GM12875 (cell line): ENCODE results near the gene GPR15LG.

Experiments used
- H3K4me3 ChIP-seq: one replicate; pipeline ENCODE4 v1.5.1; 2011; ENCODE audit warnings: low read depth, low read length, control low read depth
- TF ChIP-seq, protein P1 (sequence below): IDR thresholded peaks from 2 replicates; pipeline ENCODE4 v1.5.1; 2011; ENCODE audit warnings: low read depth, mild to moderate bottlenecking, control low read depth, inconsistent platforms, low read length, moderate library complexity, borderline replicate concordance; ENCODE audit not compliant: insufficient read depth

The GPR15LG gene

DNA sequence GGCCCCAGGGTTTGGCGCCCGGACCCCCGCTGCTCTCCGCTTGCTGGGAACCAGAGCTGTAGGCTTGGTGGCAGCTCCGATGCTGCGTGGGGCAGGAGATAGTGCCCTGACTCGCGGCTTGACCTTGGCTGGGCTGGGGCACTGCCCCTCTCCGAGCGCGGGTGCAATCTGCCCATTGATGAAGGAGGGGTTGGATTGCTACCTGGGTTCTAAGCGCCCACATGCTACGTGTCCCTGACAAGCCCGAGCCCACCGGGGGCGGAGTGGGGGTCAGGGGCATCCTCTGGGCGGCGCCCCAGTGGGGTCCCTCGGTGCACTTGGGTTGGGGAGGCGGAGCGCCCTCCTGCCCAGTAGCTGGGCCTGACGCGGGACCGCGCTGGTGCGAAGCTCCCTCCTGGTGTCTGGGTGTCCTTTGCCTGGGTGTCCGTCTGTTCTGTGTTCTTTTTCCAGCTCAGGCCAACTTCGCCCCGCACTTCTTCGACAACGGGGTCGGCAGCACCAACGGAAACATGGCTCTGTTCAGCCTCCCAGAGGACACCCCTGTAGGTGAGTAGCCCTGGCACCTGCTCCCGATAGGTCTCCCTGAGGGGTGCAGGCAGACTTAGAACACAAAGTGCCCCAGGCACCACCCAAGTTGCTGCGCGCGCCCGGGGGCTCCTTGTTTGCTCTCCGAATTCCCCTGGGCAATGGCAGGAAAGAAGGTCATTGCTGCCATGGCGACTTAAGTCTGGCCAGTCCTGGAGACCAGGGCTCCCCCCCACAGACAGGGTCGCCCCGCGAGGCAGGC, 21.6 kb downstream of the GPR15LG start:
- H3K4me3 ChIP-seq: no peak overlapping the region

DNA sequence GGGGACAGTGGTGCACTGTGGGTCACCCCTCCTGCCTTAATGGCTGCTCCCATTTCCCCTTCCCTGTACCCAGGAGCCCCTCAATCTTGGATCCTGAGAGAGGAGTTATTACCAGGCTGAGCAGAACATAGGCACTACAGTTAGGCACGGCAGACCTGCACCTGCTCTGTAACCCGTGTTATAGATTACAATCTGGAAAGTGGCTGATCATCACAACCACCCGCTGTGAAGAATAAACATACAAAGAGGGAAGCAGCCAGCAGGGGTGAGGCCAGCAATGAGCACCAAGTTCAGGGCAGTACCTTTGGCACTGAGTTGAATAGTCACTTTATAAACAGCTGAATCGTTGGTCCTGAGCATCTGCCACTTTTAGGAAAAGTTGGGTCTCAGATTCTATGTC, 22.5 kb downstream of the GPR15LG start:
- TF ChIP-seq, protein P1, sequence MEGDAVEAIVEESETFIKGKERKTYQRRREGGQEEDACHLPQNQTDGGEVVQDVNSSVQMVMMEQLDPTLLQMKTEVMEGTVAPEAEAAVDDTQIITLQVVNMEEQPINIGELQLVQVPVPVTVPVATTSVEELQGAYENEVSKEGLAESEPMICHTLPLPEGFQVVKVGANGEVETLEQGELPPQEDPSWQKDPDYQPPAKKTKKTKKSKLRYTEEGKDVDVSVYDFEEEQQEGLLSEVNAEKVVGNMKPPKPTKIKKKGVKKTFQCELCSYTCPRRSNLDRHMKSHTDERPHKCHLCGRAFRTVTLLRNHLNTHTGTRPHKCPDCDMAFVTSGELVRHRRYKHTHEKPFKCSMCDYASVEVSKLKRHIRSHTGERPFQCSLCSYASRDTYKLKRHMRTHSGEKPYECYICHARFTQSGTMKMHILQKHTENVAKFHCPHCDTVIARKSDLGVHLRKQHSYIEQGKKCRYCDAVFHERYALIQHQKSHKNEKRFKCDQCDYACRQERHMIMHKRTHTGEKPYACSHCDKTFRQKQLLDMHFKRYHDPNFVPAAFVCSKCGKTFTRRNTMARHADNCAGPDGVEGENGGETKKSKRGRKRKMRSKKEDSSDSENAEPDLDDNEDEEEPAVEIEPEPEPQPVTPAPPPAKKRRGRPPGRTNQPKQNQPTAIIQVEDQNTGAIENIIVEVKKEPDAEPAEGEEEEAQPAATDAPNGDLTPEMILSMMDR: no peak
- H3K4me3 ChIP-seq: no peak overlapping the region

More for the DNA sequence above, 21.6 kb downstream of the GPR15LG start:
- TF ChIP-seq, protein P1: no peak

DNA sequence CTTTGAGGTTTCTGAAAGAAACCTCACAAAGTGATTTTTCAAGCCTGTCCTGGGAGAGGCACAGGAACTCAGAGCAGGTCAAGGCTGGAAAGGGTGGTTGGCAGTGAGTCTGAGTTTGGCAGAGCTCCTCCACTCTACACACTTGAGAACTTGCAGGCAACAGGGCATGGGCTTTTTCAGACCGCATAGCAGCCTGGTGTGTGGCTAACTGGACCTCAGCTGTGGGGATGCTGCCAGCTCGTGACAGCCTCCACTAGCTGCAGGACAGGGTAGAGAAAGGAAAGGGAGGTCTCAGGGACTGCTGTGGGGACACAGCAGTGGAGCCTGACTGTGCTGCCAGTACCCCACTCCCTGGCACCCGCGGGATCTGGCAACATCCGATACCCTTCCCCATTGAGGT, 23.3 kb downstream of the GPR15LG start:
- TF ChIP-seq, protein P1: no peak
- H3K4me3 ChIP-seq: no peak overlapping the region

DNA sequence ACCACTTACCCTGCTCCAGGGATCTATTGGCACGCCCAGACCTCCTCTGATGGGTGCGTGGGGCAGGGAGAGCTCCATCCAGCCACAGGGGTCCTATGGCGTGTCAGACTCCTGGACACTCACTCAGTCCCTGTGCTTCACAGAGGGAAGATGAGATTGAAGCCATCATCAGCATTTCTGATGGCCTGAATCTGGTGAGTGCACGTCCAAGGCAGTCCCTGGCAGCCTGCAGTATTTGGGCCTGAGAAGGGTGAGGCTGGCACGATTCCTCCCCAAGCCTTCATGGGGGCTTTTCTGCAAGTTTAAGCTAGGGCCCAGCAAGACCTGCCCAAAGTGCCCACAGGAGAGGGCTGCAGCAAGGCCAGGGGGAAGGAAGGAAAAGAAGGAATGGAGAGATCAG, 24.0 kb downstream of the GPR15LG start:
- no peak overlapping the region for H3K4me3 ChIP-seq
- TF ChIP-seq, protein P1: no peak

DNA sequence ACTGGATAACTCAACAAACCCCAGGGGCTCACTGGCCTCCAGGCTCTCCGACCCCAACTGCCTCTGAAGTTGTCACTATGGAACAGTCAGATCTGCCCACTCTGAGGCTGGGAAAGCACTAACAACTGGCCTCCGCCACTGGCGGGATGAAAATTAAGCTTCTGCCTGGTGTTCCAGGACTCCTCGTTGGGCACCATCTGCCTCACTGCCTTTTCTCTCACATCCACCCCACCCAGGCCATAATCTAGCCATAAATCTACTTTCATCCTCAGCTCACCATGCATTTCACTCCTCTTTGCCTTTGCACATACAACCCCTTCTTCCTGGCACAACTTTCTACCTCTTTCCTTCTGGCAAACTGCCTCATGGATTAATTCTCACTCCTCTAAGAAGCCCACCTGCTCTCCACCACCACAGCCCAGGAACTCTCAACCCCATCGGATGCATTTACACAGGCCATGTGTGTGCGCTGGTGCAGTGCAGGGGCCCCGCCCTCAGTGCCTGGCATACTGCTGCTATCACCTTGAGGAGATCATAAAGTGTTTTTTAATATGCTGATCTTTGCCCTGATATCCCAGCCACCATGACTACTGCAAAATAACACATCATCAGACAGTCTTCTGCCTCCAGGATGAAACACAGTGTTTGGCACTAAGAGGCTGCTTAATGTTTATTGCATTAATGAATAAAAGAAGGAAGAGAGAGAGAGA, 24.8 kb downstream of the GPR15LG start:
- H3K4me3 ChIP-seq: no peak overlapping the region
- TF ChIP-seq, protein P1: no peak

DNA sequence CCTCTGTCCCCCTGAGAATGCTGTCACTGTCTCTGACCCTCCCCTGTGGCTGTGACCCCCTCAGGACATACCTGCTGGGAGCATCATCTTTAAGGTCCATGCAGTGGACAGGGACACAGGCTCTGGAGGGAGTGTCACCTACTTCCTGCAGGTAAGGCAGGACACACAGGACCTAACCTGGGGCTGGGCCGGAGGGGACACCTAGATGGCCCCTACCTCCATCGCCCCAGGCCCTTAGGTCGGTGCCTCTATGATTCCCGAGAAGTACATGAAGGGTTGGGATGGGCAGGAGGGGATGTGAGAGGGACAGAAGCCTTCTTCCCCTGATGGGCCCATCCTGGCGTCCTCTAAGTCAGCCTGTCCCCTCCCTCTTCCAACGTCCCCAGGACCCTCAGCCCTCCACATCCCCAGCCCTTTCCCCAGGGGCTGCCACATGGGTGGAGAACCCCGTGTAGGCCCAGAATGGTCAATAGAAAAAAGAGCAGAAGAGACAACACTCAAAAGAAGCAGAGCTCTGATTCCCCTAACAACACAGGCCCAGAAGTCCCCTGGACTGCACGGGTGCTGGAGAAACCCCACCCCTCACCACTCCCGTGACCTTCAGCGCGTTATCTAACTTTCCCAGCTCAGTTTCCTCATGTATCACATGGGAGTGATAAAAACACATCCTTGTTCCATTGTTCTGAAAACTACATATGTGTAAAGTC, 27.1 kb downstream of the GPR15LG start:
- TF ChIP-seq, protein P1: no peak
- no peak overlapping the region for H3K4me3 ChIP-seq
